PFSK-1 (cell line): ENCODE measurements around the gene NHSL2.

Experiments
- FOXP2 ChIP-seq: optimal IDR thresholded peaks from 2 replicates; pipeline ENCODE3; 2011; ENCODE audit warnings: borderline replicate concordance, control low read depth, inconsistent platforms; ENCODE audit not compliant: insufficient read depth; ENCODE audit errors: extremely low read length, extremely low read depth
- POLR2AphosphoS5 ChIP-seq: IDR thresholded peaks from 2 replicates; pipeline ENCODE4 v1.6.1; 2012; ENCODE audit warnings: low read depth, mild to moderate bottlenecking, control low read depth, low read length, moderate library complexity
- SIN3A ChIP-seq: IDR thresholded peaks from 2 replicates; pipeline ENCODE4 v1.6.1; 2012; ENCODE audit warnings: mild to moderate bottlenecking, low read length, moderate library complexity, borderline replicate concordance; ENCODE audit not compliant: insufficient read depth
- TAF1 ChIP-seq: IDR thresholded peaks from 2 replicates; pipeline ENCODE4 v1.6.1; 2012; ENCODE audit warnings: low read length, control low read depth, borderline replicate concordance; ENCODE audit not compliant: insufficient read depth
- TF ChIP-seq, protein P1 (sequence below), 2 experiments: IDR thresholded peaks; 2 replicates each; pipeline versions ENCODE4 v1.6.1 to v1.8.0; 2011 to 2012; ENCODE audit warnings: low read depth in 2 of 2, low read length in 2 of 2, control low read depth in 1 of 2, inconsistent platforms in 1 of 2, mild to moderate bottlenecking in 1 of 2, moderate library complexity in 1 of 2; ENCODE audit not compliant: insufficient read depth in 1 of 2

NHSL2 gene

DNA sequence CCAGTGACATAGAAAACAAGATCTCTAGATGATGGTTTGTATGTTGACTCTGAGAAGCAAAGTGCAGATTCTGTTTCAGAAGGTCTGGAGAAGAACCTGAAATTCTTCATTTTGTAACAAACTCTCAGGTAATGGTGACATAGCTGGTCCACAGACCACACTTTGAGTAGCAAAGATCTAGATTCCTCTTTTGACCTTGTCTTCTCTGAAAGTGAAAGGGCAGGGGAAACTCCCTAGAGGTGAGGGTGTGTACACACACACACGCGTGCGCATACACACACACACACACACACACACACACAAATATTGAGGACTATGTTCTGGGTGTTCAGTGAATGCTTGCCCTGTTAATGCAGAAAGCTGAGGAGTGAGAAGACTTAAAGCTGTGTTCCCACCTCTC, 110.1 kb downstream of the NHSL2 start:
- TF ChIP-seq POLR2AphosphoS5, result no peak
- no peak for TF ChIP-seq TAF1
- TF ChIP-seq SIN3A, result no peak
- TF ChIP-seq, protein P1, sequence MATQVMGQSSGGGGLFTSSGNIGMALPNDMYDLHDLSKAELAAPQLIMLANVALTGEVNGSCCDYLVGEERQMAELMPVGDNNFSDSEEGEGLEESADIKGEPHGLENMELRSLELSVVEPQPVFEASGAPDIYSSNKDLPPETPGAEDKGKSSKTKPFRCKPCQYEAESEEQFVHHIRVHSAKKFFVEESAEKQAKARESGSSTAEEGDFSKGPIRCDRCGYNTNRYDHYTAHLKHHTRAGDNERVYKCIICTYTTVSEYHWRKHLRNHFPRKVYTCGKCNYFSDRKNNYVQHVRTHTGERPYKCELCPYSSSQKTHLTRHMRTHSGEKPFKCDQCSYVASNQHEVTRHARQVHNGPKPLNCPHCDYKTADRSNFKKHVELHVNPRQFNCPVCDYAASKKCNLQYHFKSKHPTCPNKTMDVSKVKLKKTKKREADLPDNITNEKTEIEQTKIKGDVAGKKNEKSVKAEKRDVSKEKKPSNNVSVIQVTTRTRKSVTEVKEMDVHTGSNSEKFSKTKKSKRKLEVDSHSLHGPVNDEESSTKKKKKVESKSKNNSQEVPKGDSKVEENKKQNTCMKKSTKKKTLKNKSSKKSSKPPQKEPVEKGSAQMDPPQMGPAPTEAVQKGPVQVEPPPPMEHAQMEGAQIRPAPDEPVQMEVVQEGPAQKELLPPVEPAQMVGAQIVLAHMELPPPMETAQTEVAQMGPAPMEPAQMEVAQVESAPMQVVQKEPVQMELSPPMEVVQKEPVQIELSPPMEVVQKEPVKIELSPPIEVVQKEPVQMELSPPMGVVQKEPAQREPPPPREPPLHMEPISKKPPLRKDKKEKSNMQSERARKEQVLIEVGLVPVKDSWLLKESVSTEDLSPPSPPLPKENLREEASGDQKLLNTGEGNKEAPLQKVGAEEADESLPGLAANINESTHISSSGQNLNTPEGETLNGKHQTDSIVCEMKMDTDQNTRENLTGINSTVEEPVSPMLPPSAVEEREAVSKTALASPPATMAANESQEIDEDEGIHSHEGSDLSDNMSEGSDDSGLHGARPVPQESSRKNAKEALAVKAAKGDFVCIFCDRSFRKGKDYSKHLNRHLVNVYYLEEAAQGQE (IDR thresholded peaks at IDR 0.05; ENCODE audit: insufficient read depth in 1 of 2, low read depth in 2 of 2, low read length in 2 of 2), result no peak
- TF ChIP-seq FOXP2, result no peak

DNA sequence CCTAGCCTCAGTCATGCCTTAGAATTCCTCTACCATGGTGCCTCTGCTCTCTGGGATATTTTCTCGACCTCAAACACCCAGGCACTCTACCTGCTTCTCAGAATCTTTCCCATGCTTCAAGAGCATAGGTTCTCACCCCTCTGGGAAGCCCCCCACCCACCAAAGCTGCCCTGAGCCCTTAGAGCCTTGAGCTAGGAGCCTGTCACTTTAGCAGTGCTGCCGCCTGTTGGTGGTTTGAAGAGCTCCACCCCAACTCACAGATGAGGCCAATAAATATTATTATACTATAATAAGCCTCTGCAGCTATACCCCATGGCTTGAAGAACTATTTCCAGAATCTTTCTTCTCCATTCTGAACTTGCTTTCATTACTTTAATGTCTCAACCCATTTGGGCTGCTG, 111.3 kb downstream of the NHSL2 start:
- no peak for TF ChIP-seq SIN3A
- TF ChIP-seq TAF1, result no peak
- no peak for TF ChIP-seq POLR2AphosphoS5
- TF ChIP-seq FOXP2, result no peak
- TF ChIP-seq, protein P1 (IDR thresholded peaks at IDR 0.05; ENCODE audit: insufficient read depth in 1 of 2, low read depth in 2 of 2, low read length in 2 of 2), result no peak

DNA sequence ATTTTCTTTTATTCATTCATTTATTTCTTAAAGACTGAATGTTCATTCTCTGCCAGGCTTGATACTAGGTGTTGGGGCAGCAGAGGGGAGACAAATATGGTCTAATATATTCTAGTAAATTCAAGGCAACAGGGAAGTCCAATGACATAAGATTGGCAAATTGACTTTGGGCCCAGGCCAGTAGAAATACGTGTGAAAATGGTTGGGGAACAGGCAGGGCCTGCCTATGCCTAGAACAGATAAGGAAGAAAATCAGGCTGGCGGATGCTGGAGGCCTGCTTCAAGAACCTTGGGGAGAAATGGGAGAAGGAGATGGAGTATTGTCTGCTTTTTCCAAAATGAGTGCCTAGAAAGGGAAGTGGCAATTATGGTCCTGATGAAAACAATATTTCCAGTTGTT, 112.4 kb downstream of the NHSL2 start:
- TF ChIP-seq, protein P1 (IDR thresholded peaks at IDR 0.05; ENCODE audit: insufficient read depth in 1 of 2, low read depth in 2 of 2, low read length in 2 of 2), result no peak
- TF ChIP-seq POLR2AphosphoS5 (no peak), SIN3A (no peak), FOXP2 (no peak), TAF1 (no peak)

DNA sequence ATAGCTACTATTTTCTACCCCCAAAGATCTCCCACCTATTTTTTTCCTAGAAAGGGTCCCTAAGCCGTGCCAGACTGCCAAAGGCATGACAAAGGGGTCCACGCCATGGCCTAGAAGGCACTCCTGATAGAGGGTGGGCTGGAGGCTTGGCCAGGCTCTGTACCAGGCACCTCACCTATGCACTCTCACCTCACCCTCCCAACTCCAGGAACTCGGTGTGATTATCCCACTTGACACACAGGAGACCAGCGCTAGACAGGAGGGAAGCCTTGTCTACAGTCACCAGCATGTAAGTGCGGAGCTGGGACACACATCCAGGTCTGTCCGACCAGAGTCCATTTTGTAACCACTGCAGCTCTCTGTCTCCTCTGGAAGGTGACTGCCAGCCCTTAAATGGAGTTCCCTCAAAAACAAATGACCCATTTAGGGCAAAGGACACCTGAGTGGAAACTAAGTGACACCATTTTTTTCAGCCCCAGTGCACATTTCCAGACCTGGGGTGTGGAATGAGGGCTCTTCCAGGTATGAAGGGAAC, 114.7 kb downstream of the NHSL2 start:
- TF ChIP-seq SIN3A (no peak), POLR2AphosphoS5 (no peak), FOXP2 (no peak), TAF1 (no peak)
- TF ChIP-seq, protein P1 (IDR thresholded peaks at IDR 0.05; ENCODE audit: insufficient read depth in 1 of 2, low read depth in 2 of 2, low read length in 2 of 2), result no peak
